T-helper 2 cell treated with Interferon-gamma antibody and Interleukin-4, amounts not matched to agents 5 μg/mL and 100 μg/mL, for 36 hours (primary cell): ENCODE data around the gene LONP1.
"Not testable (repeated sequence)": the region's sequence is repeated elsewhere in the genome, so short reads cannot be mapped to it uniquely, and the experiment has no call there.

Experiments used
- DNase-seq: peaks from one replicate; pipeline ENCODE4 v3.0.0; 2021; ENCODE audit warnings: low spot score
- H3K27ac Mint-ChIP-seq: one replicate; pipeline ENCODE4 v1.8.0; 2021; ENCODE audit warnings: mild to moderate bottlenecking, mixed read lengths
- H3K27me3 Mint-ChIP-seq: one replicate; pipeline ENCODE4 v1.8.0; 2021; ENCODE audit warnings: low read depth, mixed read lengths
- H3K36me3 Mint-ChIP-seq: one replicate; pipeline ENCODE4 v1.8.0; 2021; ENCODE audit warnings: low read depth, mixed read lengths
- H3K4me1 Mint-ChIP-seq: one replicate; pipeline ENCODE4 v1.8.0; 2021; ENCODE audit warnings: low read depth, mixed read lengths
- H3K4me3 Mint-ChIP-seq: one replicate; pipeline ENCODE4 v1.8.0; 2022; ENCODE audit warnings: mild to moderate bottlenecking, moderate library complexity, mixed read lengths
- H3K9me3 Mint-ChIP-seq: one replicate; pipeline ENCODE4 v1.8.0; 2021; ENCODE audit warnings: mixed read lengths

LONP1 gene

GRCh38 chr19:5693195-5694166 lies 26.5 kb downstream of the LONP1 start:
- Mint-ChIP-seq H3K27me3 (no peaks in the 10 kb centered on the region), H3K36me3 (peaks cover 34% of the 10 kb centered on the region), H3K27ac (no peak overlapping the region), H3K4me3 (no peak overlapping the region), H3K9me3 (no peaks in the 10 kb centered on the region), H3K4me1 (peaks cover 10% of the 10 kb centered on the region)
- no peak for DNase-seq

GRCh38 chr19:5692723-5693194 lies 27.2 kb downstream of the LONP1 start:
- no peak for DNase-seq
- H3K9me3 Mint-ChIP-seq, result no peaks in the 10 kb centered on the region
- H3K36me3 Mint-ChIP-seq, result peaks cover 34% of the 10 kb centered on the region
- peaks cover 10% of the 10 kb centered on the region for H3K4me1 Mint-ChIP-seq
- peak overlapping the region; percentile 2 for H3K27ac Mint-ChIP-seq
- no peaks in the 10 kb centered on the region for H3K27me3 Mint-ChIP-seq
- peak overlapping the region; percentile 99 for H3K4me3 Mint-ChIP-seq

GRCh38 chr19:5691822-5692722 lies 27.9 kb downstream of the LONP1 start:
- Mint-ChIP-seq H3K27ac (peak overlapping the region; percentile 93), H3K4me1 (peaks cover 10% of the 10 kb centered on the region), H3K27me3 (no peaks in the 10 kb centered on the region), H3K4me3 (peak overlapping the region; percentile 99), H3K9me3 (no peaks in the 10 kb centered on the region), H3K36me3 (peaks cover 33% of the 10 kb centered on the region)
- DNase-seq, result no peak

GRCh38 chr19:5690955-5691821 lies 28.8 kb downstream of the LONP1 start:
- Mint-ChIP-seq H3K4me3 (peak overlapping the region; percentile 99), H3K27ac (peak overlapping the region; percentile 93), H3K27me3 (no peaks in the 10 kb centered on the region), H3K9me3 (no peaks in the 10 kb centered on the region), H3K36me3 (peaks cover 29% of the 10 kb centered on the region), H3K4me1 (peaks cover 13% of the 10 kb centered on the region)
- DNase-seq, result peak; percentile 52

- Mint-ChIP-seq H3K27me3 (no peaks in the 10 kb centered on the region), H3K4me1 (peaks cover 13% of the 10 kb centered on the region), H3K9me3 (no peaks in the 10 kb centered on the region), H3K36me3 (peaks cover 29% of the 10 kb centered on the region), H3K27ac (peak within 1 kb of the TSS; percentile 93), H3K4me3 (peak within 1 kb of the TSS; percentile 99)
- DNase-seq, result peak; percentile 98
These were observed 29.6 kb downstream of the LONP1 start, which contains the start of gene RPL36 for GRCh38 chr19:5690125-5690954. Gene RPL36, plus strand, starts transcription at chr19:5690295. Its CDS starts 213 bp downstream, at chr19:5690508.

GRCh38 chr19:5688262-5688881 lies 31.6 kb downstream of the LONP1 start:
- Mint-ChIP-seq H3K36me3 (peaks cover 23% of the 10 kb centered on the region), H3K4me3 (peak overlapping the region; percentile 56), H3K4me1 (peaks cover 13% of the 10 kb centered on the region), H3K27ac (peak overlapping the region; percentile 3)
- DNase-seq, H3K27me3 Mint-ChIP-seq, H3K9me3 Mint-ChIP-seq: not testable (repeated sequence)

GRCh38 chr19:5687360-5688198 lies 32.4 kb downstream of the LONP1 start:
- peaks cover 17% of the 10 kb centered on the region for H3K36me3 Mint-ChIP-seq
- peaks cover 13% of the 10 kb centered on the region for H3K4me1 Mint-ChIP-seq
- H3K4me3 Mint-ChIP-seq, result peak overlapping the region; percentile 56
- no peak overlapping the region for H3K27ac Mint-ChIP-seq
- no peak for DNase-seq
- H3K9me3 Mint-ChIP-seq, result no peaks in the 10 kb centered on the region
- no peaks in the 10 kb centered on the region for H3K27me3 Mint-ChIP-seq

- Mint-ChIP-seq H3K9me3 (no peaks in the 10 kb centered on the region), H3K4me1 (peaks cover 16% of the 10 kb centered on the region), H3K27ac (peak overlapping the region; percentile 89), H3K27me3 (no peaks in the 10 kb centered on the region), H3K4me3 (peak overlapping the region; percentile 86), H3K36me3 (peaks cover 10% of the 10 kb centered on the region)
- DNase-seq, result peak; percentile 98
These were observed 33.1 kb downstream of the LONP1 start for GRCh38 chr19:5686647-5687359.

GRCh38 chr19:5686326-5686646 lies 33.7 kb downstream of the LONP1 start:
- peaks cover 10% of the 10 kb centered on the region for H3K36me3 Mint-ChIP-seq
- H3K27me3 Mint-ChIP-seq, result peaks cover 3% of the 10 kb centered on the region
- H3K4me3 Mint-ChIP-seq, result peak overlapping the region; percentile 86

GRCh38 chr19:5684694-5685430 lies 35.1 kb downstream of the LONP1 start:
- H3K4me3 Mint-ChIP-seq, result no peak overlapping the region
- H3K27ac Mint-ChIP-seq, result no peak overlapping the region
- H3K9me3 Mint-ChIP-seq, result no peaks in the 10 kb centered on the region
- no peak for DNase-seq
- peaks cover 18% of the 10 kb centered on the region for H3K4me1 Mint-ChIP-seq
- peaks cover 5% of the 10 kb centered on the region for H3K27me3 Mint-ChIP-seq
- H3K36me3 Mint-ChIP-seq, result no peaks in the 10 kb centered on the region

More at GRCh38 chr19:5686326-5686646, 33.7 kb downstream of the LONP1 start:
- Mint-ChIP-seq H3K9me3 (no peaks in the 10 kb centered on the region), H3K4me1 (peaks cover 20% of the 10 kb centered on the region), H3K27ac (peak overlapping the region; percentile 89)
- no peak for DNase-seq
